Measurements from ENCODE around the gene CEP83.

- TF ChIP-seq, protein P1, sequence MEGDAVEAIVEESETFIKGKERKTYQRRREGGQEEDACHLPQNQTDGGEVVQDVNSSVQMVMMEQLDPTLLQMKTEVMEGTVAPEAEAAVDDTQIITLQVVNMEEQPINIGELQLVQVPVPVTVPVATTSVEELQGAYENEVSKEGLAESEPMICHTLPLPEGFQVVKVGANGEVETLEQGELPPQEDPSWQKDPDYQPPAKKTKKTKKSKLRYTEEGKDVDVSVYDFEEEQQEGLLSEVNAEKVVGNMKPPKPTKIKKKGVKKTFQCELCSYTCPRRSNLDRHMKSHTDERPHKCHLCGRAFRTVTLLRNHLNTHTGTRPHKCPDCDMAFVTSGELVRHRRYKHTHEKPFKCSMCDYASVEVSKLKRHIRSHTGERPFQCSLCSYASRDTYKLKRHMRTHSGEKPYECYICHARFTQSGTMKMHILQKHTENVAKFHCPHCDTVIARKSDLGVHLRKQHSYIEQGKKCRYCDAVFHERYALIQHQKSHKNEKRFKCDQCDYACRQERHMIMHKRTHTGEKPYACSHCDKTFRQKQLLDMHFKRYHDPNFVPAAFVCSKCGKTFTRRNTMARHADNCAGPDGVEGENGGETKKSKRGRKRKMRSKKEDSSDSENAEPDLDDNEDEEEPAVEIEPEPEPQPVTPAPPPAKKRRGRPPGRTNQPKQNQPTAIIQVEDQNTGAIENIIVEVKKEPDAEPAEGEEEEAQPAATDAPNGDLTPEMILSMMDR (IDR thresholded peaks at IDR 0.05), result no peak
- no peak for TF ChIP-seq POLR2A (IDR thresholded peaks at IDR 0.05)
Observed at GRCh38 chr12:94318181-94318580, 141.5 kb downstream of the CEP83 start.
